Transverse colon (tissue), 4 donors: ENCODE results near the gene NT5DC1. TPM values are rescaled to one million over a fixed set of nuclear protein-coding genes. Genes with fewer than 3 reads are reported as not detected.

Source experiments
- DNase-seq: peaks from one replicate; pipeline ENCODE4 v3.0.0-alpha.2; 2019
- H3K27ac ChIP-seq, 4 donors: fragments of 200-600 bp; sonication (generic); 2 replicates each; pipeline ENCODE4 v1.5.1; 2016 to 2018; ENCODE audit warnings: inconsistent platforms in 4 of 4
- H3K27me3 ChIP-seq: fragments of 200-600 bp; sonication (generic); 2 replicates; pipeline ENCODE4 v1.5.1; 2017; ENCODE audit warnings: inconsistent platforms
- H3K36me3 ChIP-seq, 4 donors: fragments of 200-600 bp; sonication (generic); 2 replicates each; pipeline ENCODE4 v1.5.1; 2017 to 2019; ENCODE audit warnings: inconsistent platforms in 4 of 4
- H3K4me1 ChIP-seq, 4 donors: fragments of 200-600 bp; sonication (generic); 2 replicates each; pipeline ENCODE4 v1.5.1; 2017 to 2020; ENCODE audit warnings: inconsistent platforms in 4 of 4
- H3K4me3 ChIP-seq, 4 donors: fragments of 200-600 bp; sonication (generic); 1 replicate in 1 of 4; 2 replicates in 3 of 4; pipeline versions ENCODE4 v1.5.1 to v1.6.1; 2017 to 2019; ENCODE audit warnings: inconsistent platforms in 4 of 4
- H3K9me3 ChIP-seq, 2 donors: fragments of 200-600 bp; sonication (generic); 2 replicates each; pipeline ENCODE4 v1.5.1; 2017 to 2019; ENCODE audit warnings: inconsistent platforms in 2 of 2
- EP300 ChIP-seq: sonication (generic); formaldehyde crosslinking; IDR thresholded peaks from one replicate; pipeline ENCODE4 v1.6.1; 2017; ENCODE audit warnings: antibody characterized with exemption, low read depth
- POLR2A ChIP-seq: fragments of 450-650 bp; IDR thresholded peaks from one replicate; pipeline ENCODE4 v1.6.1; 2016; ENCODE audit warnings: antibody characterized with exemption, mild to moderate bottlenecking, moderate library complexity
- POLR2AphosphoS5 ChIP-seq, 3 donors: sonication (generic); formaldehyde crosslinking; IDR thresholded peaks; one replicate each; pipeline ENCODE4 v1.6.1; 2016; ENCODE audit warnings: antibody characterized with exemption in 3 of 3
- WGBS, 2 donors: methylation state at CpG; one replicate each; pipeline ENCODE4 v1.1.5; 2018; ENCODE audit warnings: low coverage in 1 of 2; 5-methylcytosine and 5-hydroxymethylcytosine counted together
- in situ Hi-C, 4 donors: fragments of 200-750 bp; cut with MboI; loops; one replicate each; pipeline versions ENCODE4 v1.15.0 to v1.15.1; 2017; ENCODE audit warnings: low sequenced_read_pairs in 3 of 4, low pct_ligation_motif_present in 1 of 4, low pct_unique_long_range_greater_than_20kb in 1 of 4
- intact Hi-C: fragments of 100-400 bp; cut with DNase I; formaldehyde crosslinking; loops from one replicate; pipeline ENCODE4 v1.15.1; 2023; ENCODE audit warnings: low total_unique reads
- total RNA-seq, 4 donors: library from RNA; depleted of rRNA; stranded (reverse); fragments of >200 nt; gene quantifications; one replicate each; pipeline ENCODE4 v1.1.0, GENCODE V29; 2016
- TF ChIP-seq, protein P1 (sequence below), 5 experiments: fragments of 200-600 bp in 3 of 5; fragments of 450-650 bp in 2 of 5; sonication (generic) in 3 of 5; IDR thresholded peaks; 1 replicate in 2 of 5; 2 replicates in 3 of 5; pipeline ENCODE4 v1.5.1; 2016 to 2017; ENCODE audit warnings: antibody characterized with exemption in 5 of 5, inconsistent platforms in 3 of 5, mild to moderate bottlenecking in 2 of 5, moderate library complexity in 1 of 5

The NT5DC1 gene
- total RNA-seq, 4 donors from 2014 or later = 5.4 to 18.6 (median 12.4) TPM

DNA sequence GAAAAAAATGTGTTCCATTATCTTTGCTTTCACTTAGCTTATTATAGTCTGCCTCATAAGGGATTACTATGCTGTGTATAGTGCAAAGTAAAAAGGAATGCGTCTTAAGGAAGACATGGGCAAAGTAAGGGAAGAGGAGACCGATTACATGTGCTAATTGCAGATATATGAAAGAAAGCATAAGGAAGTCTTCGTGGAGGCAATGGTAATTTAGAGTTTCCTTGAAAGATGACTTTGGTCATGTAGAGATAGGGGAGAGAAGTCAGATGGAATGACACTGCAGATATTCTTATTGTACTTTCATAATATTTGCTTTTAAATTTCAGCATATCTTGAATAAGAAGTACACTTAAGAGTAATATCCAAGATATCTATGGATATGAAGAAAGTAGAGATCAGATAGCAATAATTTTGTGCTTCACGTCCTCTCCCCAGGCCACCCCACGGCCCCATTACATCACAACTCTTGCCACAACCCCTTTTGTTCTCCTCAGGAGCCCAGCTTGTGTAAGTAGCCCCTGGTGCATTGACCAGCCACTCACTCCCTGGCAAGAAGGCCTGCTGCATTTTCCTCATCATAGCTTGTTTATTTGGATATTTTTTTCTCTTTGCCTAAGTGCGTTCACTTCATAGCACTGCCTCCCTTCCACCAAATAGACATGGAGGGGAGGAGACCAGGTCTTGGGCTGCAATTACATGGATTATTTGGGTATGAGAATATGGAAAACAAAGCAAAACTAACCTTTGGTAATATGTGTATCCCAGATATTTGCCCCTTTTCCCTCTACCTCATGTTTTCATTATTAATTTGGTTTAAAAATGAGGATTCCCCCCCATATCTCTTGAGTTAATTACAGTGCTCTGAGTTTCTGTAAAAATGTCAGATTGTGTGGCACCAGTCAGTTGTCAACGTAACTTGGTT is 56.0 kb downstream of the NT5DC1 start:
- H3K27ac ChIP-seq = no peak overlapping the region
- H3K4me1 ChIP-seq = peaks cover 0 to 14% (median 1%) of the 10 kb centered on the region in 4 donors
- TF ChIP-seq POLR2AphosphoS5 (IDR thresholded peaks at IDR 0.05) = no peak
- no peak for TF ChIP-seq POLR2A
- no peak for TF ChIP-seq EP300
- TF ChIP-seq, protein P1, sequence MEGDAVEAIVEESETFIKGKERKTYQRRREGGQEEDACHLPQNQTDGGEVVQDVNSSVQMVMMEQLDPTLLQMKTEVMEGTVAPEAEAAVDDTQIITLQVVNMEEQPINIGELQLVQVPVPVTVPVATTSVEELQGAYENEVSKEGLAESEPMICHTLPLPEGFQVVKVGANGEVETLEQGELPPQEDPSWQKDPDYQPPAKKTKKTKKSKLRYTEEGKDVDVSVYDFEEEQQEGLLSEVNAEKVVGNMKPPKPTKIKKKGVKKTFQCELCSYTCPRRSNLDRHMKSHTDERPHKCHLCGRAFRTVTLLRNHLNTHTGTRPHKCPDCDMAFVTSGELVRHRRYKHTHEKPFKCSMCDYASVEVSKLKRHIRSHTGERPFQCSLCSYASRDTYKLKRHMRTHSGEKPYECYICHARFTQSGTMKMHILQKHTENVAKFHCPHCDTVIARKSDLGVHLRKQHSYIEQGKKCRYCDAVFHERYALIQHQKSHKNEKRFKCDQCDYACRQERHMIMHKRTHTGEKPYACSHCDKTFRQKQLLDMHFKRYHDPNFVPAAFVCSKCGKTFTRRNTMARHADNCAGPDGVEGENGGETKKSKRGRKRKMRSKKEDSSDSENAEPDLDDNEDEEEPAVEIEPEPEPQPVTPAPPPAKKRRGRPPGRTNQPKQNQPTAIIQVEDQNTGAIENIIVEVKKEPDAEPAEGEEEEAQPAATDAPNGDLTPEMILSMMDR (IDR thresholded peaks at IDR 0.05) = no peak
- H3K9me3 ChIP-seq = no peaks in the 10 kb centered on the region
- H3K27me3 ChIP-seq = no peaks in the 10 kb centered on the region
- in situ Hi-C loops = no loop called here
- H3K36me3 ChIP-seq = no peaks in the 10 kb centered on the region
- 77 to 88% methylated on average over 7 of the region's 7 CpGs for WGBS, 2 donors
- no peak for DNase-seq
- no peak overlapping the region for H3K4me3 ChIP-seq
- intact Hi-C loops = no loop called here

DNA sequence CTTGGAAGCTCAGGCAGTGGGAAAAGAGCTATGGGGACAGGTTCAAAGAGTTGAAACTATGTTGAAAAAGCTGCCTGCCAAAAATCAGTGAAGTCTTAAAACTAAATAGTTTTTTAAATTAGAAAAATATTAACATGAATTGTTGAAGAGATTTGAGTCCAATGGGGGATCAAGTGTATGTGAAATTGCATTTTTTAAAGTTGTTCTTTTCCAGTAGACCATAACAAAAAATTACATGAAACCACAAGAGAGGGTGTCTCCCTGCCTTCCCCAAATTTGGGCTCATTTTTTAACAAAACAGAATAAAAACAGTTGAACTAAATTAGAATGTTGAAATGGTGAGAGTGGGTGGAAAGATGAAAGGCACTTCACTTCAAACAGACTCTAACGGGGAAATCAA is 56.7 kb downstream of the NT5DC1 start:
- Histone ChIP-seq H3K36me3 (no peaks in the 10 kb centered on the region), H3K9me3 (no peaks in the 10 kb centered on the region), H3K4me1 (peaks cover 0 to 12% (median 1%) of the 10 kb centered on the region in 4 donors), H3K27ac (no peak overlapping the region), H3K27me3 (no peaks in the 10 kb centered on the region), H3K4me3 (no peak overlapping the region)
- no peak for DNase-seq
- 81 to 89% methylated on average over 1 of the region's 1 CpG for WGBS, 2 donors
- intact Hi-C loops (no loop called here), in situ Hi-C loops (no loop called here)
- TF ChIP-seq EP300 (no peak), POLR2A (no peak), POLR2AphosphoS5 (IDR thresholded peaks at IDR 0.05) (no peak)
- TF ChIP-seq, protein P1 (IDR thresholded peaks at IDR 0.05) = no peak

DNA sequence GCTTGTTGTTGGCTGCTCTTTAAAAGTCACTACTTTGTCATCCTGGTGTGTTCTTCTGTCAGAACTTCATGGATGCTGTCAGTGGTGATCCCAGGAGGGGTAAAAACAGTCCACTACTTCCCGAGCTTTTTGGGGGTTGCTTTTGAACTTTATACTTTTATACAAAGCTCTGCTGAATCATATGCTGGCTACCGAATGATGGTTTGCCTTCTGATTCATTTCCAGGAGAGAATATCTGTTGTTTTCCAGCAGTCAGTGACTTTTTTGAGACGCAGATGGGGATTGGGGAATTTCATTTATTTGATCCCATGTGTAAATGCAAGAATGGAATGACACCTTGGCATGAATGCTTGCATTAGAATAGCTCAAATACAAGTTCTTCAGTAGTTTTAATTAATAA is 58.0 kb downstream of the NT5DC1 start:
- Histone ChIP-seq H3K36me3 (no peaks in the 10 kb centered on the region), H3K27ac (no peak overlapping the region), H3K27me3 (no peaks in the 10 kb centered on the region), H3K4me1 (no peaks in the 10 kb centered on the region), H3K4me3 (no peak overlapping the region), H3K9me3 (no peaks in the 10 kb centered on the region)
- TF ChIP-seq POLR2AphosphoS5 (IDR thresholded peaks at IDR 0.05) (no peak), EP300 (no peak), POLR2A (no peak)
- TF ChIP-seq, protein P1 (IDR thresholded peaks at IDR 0.05) = no peak
- 63 to 64% methylated on average over 3 of the region's 3 CpGs for WGBS, 2 donors
- in situ Hi-C loops = no loop called here
- DNase-seq = no peak
- intact Hi-C loops = no loop called here

DNA sequence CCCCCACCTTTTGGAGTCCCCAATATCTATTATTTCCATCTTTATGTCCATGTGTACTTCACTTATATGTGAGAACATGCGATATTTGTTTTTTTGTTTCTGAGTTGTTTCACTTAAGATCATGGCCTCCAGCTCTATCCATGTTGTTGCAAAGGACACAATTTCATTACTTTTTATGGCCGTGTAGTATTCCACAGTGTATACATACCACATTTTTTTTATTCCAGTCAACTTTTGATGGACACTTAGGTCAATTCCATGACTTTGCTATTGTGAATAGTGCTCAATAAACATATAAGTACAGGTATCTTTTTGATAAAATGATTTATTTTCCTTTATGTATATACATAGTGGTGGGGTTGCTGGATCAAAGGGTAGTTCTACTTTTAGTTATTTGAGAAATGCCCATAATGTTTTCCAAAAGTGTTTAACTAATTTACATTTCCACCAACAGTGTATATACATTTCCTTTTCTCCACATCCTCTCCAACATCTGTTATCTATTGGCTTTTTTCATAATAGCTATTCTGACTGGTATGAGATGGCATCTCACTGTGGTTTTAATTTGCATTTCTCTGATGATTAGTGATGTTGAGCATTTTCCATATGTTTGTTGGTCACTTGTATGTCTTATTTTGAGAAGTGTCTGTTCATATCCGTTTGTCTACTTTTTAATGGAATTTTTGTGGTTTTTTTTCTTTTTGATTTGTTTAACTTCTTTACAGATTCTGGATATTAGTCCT is 59.3 kb downstream of the NT5DC1 start:
- WGBS, 2 donors = 72 to 89% methylated on average over 3 of the region's 3 CpGs
- no peaks in the 10 kb centered on the region for H3K4me1 ChIP-seq
- no peaks in the 10 kb centered on the region for H3K36me3 ChIP-seq
- no peaks in the 10 kb centered on the region for H3K27me3 ChIP-seq
- intact Hi-C loops (no loop called here), in situ Hi-C loops (no loop called here)
- TF ChIP-seq, protein P1 (IDR thresholded peaks at IDR 0.05) = no peak
- no peak for TF ChIP-seq POLR2AphosphoS5 (IDR thresholded peaks at IDR 0.05)
- no peak for TF ChIP-seq POLR2A
- no peak for TF ChIP-seq EP300
- H3K27ac ChIP-seq = no peak overlapping the region
- H3K4me3 ChIP-seq = no peak overlapping the region
- H3K9me3 ChIP-seq = no peaks in the 10 kb centered on the region
- DNase-seq = no peak
